Measurements from ENCODE around the gene PALD1. TPM values are rescaled to one million over a fixed set of nuclear protein-coding genes. Genes with fewer than 3 reads are reported as not detected.

Gene PALD1
- polyA plus RNA-seq, 1 experiment: 0.17 TPM

GRCh38 chr10:70523057-70523456, 44.5 kb downstream of the PALD1 start:
- peaks cover 7% of the 10 kb centered on the region for H3K27me3 ChIP-seq (ENCODE audit: control insufficient read depth, insufficient read depth, low read length)
- POLR2A ChIA-PET: interaction anchor here (0.5 kb wide), 1 partner anchor 155 kb away, joined by 5 read pairs; no protein-coding TSS in a partner anchor
- H3K27ac ChIP-seq (ENCODE audit: low read depth, low read length): no peak overlapping the region
- CTCF ChIA-PET: no interaction called here
- TF ChIP-seq CTCF (IDR thresholded peaks at IDR 0.05; ENCODE audit: low read depth, low read length): no peak
- no peaks in the 10 kb centered on the region; the same call in 1 of the 2 replicates for H3K9me3 ChIP-seq (ENCODE audit: control insufficient read depth, insufficient read depth, low read length)
- DNase-seq (ENCODE audit: low read depth, low spot score): no peak
- H3K4me3 ChIP-seq (ENCODE audit: low read depth, low read length): no peak overlapping the region

- no peaks in the 10 kb centered on the region; the same call in 1 of the 2 replicates for H3K9me3 ChIP-seq (ENCODE audit: control insufficient read depth, insufficient read depth, low read length)
- ChIA-PET CTCF (no interaction called here), POLR2A (interaction anchor here (0.5 kb wide), 1 partner anchor 155 kb away, joined by 5 read pairs; no protein-coding TSS in a partner anchor)
- H3K27ac ChIP-seq (ENCODE audit: low read depth, low read length): no peak overlapping the region
- no peak overlapping the region for H3K4me3 ChIP-seq (ENCODE audit: low read depth, low read length)
- no peak for DNase-seq (ENCODE audit: low read depth, low spot score)
- TF ChIP-seq CTCF (IDR thresholded peaks at IDR 0.05; ENCODE audit: low read depth, low read length): no peak
- H3K27me3 ChIP-seq (ENCODE audit: control insufficient read depth, insufficient read depth, low read length): peaks cover 7% of the 10 kb centered on the region
Measured at GRCh38 chr10:70523549-70523948, 45.0 kb downstream of the PALD1 start.

GRCh38 chr10:70528314-70528713, 49.7 kb downstream of the PALD1 start:
- Histone ChIP-seq H3K27ac (ENCODE audit: low read depth, low read length) (no peak overlapping the region), H3K4me3 (ENCODE audit: low read depth, low read length) (no peak overlapping the region), H3K9me3 (ENCODE audit: control insufficient read depth, insufficient read depth, low read length) (no peaks in the 10 kb centered on the region; the same call in 1 of the 2 replicates), H3K27me3 (ENCODE audit: control insufficient read depth, insufficient read depth, low read length) (peaks cover 10% of the 10 kb centered on the region)
- ChIA-PET POLR2A (interaction anchor here (1.3 kb wide), 1 partner anchor 19 kb away, joined by 3 read pairs; no protein-coding TSS in a partner anchor), CTCF (interaction anchor here (2.5 kb wide), 1 partner anchor 67 kb away, joined by 10 read pairs; no protein-coding TSS in a partner anchor)
- no peak for DNase-seq (ENCODE audit: low read depth, low spot score)
- no peak for TF ChIP-seq CTCF (IDR thresholded peaks at IDR 0.05; ENCODE audit: low read depth, low read length)

- POLR2A ChIA-PET: interaction anchor here (0.6 to 1.3 kb wide), 2 partner anchors 13 to 20 kb away, joined by 3 to 5 read pairs; no protein-coding TSS in a partner anchor
Measured at GRCh38 chr10:70528741-70529362, 50.3 kb downstream of the PALD1 start.

More at GRCh38 chr10:70528741-70529362, 50.3 kb downstream of the PALD1 start:
- Histone ChIP-seq H3K4me3 (ENCODE audit: low read depth, low read length) (no peak overlapping the region), H3K27ac (ENCODE audit: low read depth, low read length) (no peak overlapping the region), H3K27me3 (ENCODE audit: control insufficient read depth, insufficient read depth, low read length) (peaks cover 11% of the 10 kb centered on the region), H3K9me3 (ENCODE audit: control insufficient read depth, insufficient read depth, low read length) (no peaks in the 10 kb centered on the region; the same call in 1 of the 2 replicates)
- DNase-seq (ENCODE audit: low read depth, low spot score): no peak
- no peak for TF ChIP-seq CTCF (IDR thresholded peaks at IDR 0.05; ENCODE audit: low read depth, low read length)
- CTCF ChIA-PET: interaction anchor here (0.6 to 2.5 kb wide), 2 partner anchors 68 to 1176 kb away, joined by 9 to 10 read pairs; no protein-coding TSS in a partner anchor

All from AG04450 (cell line).